Astrocyte (in vitro differentiated cells and primary cell): Measurements from ENCODE around the gene CLCF1.

Experiments used
- EZH2 ChIP-seq: IDR thresholded peaks from 2 replicates; pipeline ENCODE4 v1.6.1; 2012; ENCODE audit warnings: mild to moderate bottlenecking, low read length, inconsistent platforms; ENCODE audit not compliant: insufficient read depth
- TF ChIP-seq, protein P1 (sequence below): IDR thresholded peaks from 2 replicates; pipeline ENCODE4 v1.5.1; 2011; ENCODE audit warnings: low read depth, mild to moderate bottlenecking, inconsistent platforms, low read length, moderate library complexity; ENCODE audit not compliant: insufficient read depth

DNA sequence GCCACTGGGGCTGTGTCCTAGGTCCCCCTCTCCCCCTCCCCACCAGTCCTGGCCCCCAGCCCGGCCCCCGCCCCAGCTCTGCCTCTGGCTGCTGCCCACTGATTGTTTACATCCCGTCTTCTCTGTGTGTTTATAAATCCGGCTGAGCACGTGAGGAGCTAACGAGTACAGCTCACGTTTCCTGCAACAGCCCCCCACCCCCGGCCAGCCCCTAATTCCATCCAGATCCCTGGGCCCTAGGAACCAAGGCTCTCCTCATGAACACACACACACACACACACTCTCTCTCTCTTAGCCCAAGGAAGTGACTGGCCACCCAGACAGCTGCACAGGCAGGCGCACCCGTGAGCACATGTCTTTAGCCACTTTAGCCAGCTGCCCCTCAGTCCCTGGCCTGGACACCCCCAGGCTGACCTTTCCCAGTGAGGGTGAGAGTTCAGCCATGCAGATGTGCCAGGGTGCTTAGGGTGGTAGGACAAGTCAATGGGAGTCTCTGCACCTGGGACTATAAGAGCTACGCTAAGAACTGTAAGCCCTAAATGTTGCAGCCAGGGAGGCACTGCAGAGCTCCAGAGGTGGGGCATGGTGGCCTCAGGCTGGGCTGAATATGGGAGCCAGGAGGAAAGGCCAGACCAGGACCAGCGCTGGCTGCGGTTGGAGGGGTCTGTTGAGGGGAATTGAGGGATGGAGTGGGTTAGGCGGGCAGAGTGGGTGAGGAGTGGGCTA lies 2.9 kb downstream of the CLCF1 start:
- TF ChIP-seq, protein P1, sequence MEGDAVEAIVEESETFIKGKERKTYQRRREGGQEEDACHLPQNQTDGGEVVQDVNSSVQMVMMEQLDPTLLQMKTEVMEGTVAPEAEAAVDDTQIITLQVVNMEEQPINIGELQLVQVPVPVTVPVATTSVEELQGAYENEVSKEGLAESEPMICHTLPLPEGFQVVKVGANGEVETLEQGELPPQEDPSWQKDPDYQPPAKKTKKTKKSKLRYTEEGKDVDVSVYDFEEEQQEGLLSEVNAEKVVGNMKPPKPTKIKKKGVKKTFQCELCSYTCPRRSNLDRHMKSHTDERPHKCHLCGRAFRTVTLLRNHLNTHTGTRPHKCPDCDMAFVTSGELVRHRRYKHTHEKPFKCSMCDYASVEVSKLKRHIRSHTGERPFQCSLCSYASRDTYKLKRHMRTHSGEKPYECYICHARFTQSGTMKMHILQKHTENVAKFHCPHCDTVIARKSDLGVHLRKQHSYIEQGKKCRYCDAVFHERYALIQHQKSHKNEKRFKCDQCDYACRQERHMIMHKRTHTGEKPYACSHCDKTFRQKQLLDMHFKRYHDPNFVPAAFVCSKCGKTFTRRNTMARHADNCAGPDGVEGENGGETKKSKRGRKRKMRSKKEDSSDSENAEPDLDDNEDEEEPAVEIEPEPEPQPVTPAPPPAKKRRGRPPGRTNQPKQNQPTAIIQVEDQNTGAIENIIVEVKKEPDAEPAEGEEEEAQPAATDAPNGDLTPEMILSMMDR, result no peak
- TF ChIP-seq EZH2, result no peak
